Smooth muscle cell (in vitro differentiated cells): ENCODE data around the gene ZSWIM5. TPM values are rescaled to one million over a fixed set of nuclear protein-coding genes. Genes with fewer than 3 reads are reported as not detected.

Experiments
- DNase-seq: peaks from one replicate; lab custom pipeline; 2025; ENCODE audit not compliant: unreplicated experiment; lab: John Stamatoyannopoulos, UW
- H2AFZ ChIP-seq: fragments of 200-600 bp; sonication (generic); 2 replicates; pipeline ENCODE4 v1.6.0; 2016; ENCODE audit warnings: antibody characterized with exemption, low read depth, mild to moderate bottlenecking
- H3F3A ChIP-seq: fragments of 200-600 bp; sonication (generic); 2 replicates; pipeline ENCODE4 v1.6.0; 2017; ENCODE audit warnings: antibody characterized with exemption, low read depth
- H3K27ac ChIP-seq: fragments of 200-600 bp; sonication (generic); 2 replicates; pipeline ENCODE4 v1.5.1; 2016; ENCODE audit warnings: low read depth, mild to moderate bottlenecking
- H3K27me3 ChIP-seq: fragments of 200-600 bp; sonication (generic); 2 replicates; pipeline ENCODE4 v1.6.1; 2016; ENCODE audit warnings: low read depth, mild to moderate bottlenecking
- H3K36me3 ChIP-seq: fragments of 200-600 bp; sonication (generic); 2 replicates; pipeline ENCODE4 v1.5.1; 2016; ENCODE audit warnings: low read depth
- H3K4me1 ChIP-seq: fragments of 200-600 bp; sonication (generic); 2 replicates; pipeline ENCODE4 v1.5.1; 2016; ENCODE audit warnings: low read depth
- H3K4me2 ChIP-seq: fragments of 200-600 bp; sonication (generic); 2 replicates; pipeline ENCODE4 v1.6.0; 2016; ENCODE audit warnings: mild to moderate bottlenecking
- H3K4me3 ChIP-seq: fragments of 200-600 bp; sonication (generic); 2 replicates; pipeline ENCODE4 v1.5.1; 2016; ENCODE audit warnings: mild to moderate bottlenecking
- H3K79me2 ChIP-seq: fragments of 200-600 bp; sonication (generic); 2 replicates; pipeline ENCODE4 v1.6.0; 2016; ENCODE audit warnings: low read depth, mild to moderate bottlenecking
- H3K9ac ChIP-seq: fragments of 200-600 bp; sonication (generic); 2 replicates; pipeline ENCODE4 v1.6.0; 2016; ENCODE audit warnings: low read depth
- H3K9me3 ChIP-seq: fragments of 200-600 bp; sonication (generic); replicated peaks from 2 replicates; pipeline ENCODE4 v1.5.1; 2016; ENCODE audit warnings: low read depth
- H4K20me1 ChIP-seq: fragments of 200-600 bp; sonication (generic); 2 replicates; pipeline ENCODE4 v1.6.0; 2016; ENCODE audit warnings: low read depth
- CTCF ChIP-seq: fragments of 200-600 bp; sonication (generic); IDR thresholded peaks from 2 replicates; pipeline ENCODE4 v1.5.1; 2017; ENCODE audit warnings: borderline replicate concordance, mild to moderate bottlenecking, antibody characterized with exemption; ENCODE audit not compliant: insufficient read depth, poor library complexity, severe bottlenecking
- WGBS: methylation state at CpG from one replicate; pipeline ENCODE4 v1.1.7; 2016; ENCODE audit warnings: low lambda C conversion rate; 5-methylcytosine and 5-hydroxymethylcytosine counted together
- polyA plus RNA-seq: library from polyadenylated mRNA; unstranded; fragments of >200 nt; fragmentation: Nextera tagmentation; extraction: Ambion mirVana; gene quantifications from 2 replicates; pipeline ENCODE4 v1.2.1, GENCODE V29; 2016
- total RNA-seq: library from RNA; depleted of rRNA; stranded (reverse); fragments of >200 nt; gene quantifications from 2 replicates; pipeline ENCODE4 v1.2.3, GENCODE V29; 2014

ZSWIM5 gene
- total and polyA plus RNA-seq, 2 experiments from 2014 or later: 0.13 to 0.26 TPM

DNA sequence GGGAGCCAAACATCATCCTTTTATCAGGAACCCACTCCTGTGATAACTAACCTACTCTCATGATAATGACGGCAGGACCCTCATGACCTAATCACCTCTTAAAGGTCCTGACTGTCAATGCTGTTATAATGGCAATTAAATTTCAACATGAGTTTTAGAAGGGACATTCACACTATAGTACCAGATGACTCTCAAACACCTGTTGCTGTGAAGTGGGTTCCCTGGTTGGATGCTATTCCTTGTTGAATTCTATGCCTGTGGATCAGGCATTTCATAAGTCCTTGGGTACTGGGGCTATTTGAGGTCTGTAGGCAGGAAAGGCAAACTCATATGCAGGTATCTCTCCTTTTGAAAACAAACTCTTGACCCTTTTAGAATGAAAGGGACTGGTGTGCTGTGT lies 7.5 kb upstream of the ZSWIM5 start:
- Histone ChIP-seq H3K79me2 (no peaks in the 10 kb centered on the region), H3K9ac (no peak overlapping the region), H3K36me3 (no peaks in the 10 kb centered on the region), H3F3A (no peaks in the 10 kb centered on the region), H3K27ac (no peak overlapping the region), H3K27me3 (peaks cover 19% of the 10 kb centered on the region), H3K4me3 (no peak overlapping the region), H3K9me3 (no peaks in the 10 kb centered on the region), H3K4me1 (no peaks in the 10 kb centered on the region), H4K20me1 (no peaks in the 10 kb centered on the region), H3K4me2 (no peak overlapping the region), H2AFZ (no peak overlapping the region)
- DNase-seq: no peak
- 91% methylated on average over 1 of the region's 1 CpG for WGBS
- TF ChIP-seq CTCF: no peak

DNA sequence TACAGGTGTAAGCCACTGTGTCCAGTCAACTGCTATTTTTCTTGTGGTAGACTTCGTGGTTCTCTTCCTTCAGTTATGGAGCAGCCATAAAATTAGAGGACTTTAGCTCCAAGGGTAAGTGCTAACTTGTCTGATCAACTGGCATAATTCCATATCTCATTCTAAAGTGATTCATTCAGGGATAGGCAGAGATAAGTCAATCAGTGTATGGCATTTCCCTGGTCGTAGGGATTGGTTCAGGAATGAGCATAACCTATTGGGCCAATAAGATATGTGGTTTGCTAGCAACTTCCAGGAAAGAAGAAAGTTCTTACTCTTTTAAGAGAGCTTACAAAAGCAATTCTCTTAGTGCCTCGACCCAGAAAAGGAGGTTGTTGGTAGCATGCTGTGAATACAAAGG lies 4.7 kb upstream of the ZSWIM5 start:
- no peak for DNase-seq
- Histone ChIP-seq H3K79me2 (no peaks in the 10 kb centered on the region), H3K27ac (no peak overlapping the region), H3K4me1 (no peaks in the 10 kb centered on the region), H3K9ac (no peak overlapping the region), H3K27me3 (peaks cover 26% of the 10 kb centered on the region), H3K4me2 (no peak overlapping the region), H2AFZ (no peak overlapping the region), H3K4me3 (no peak overlapping the region), H4K20me1 (no peaks in the 10 kb centered on the region), H3K9me3 (no peaks in the 10 kb centered on the region), H3F3A (no peaks in the 10 kb centered on the region), H3K36me3 (no peaks in the 10 kb centered on the region)
- WGBS: 77% methylated on average over 3 of the region's 3 CpGs
- TF ChIP-seq CTCF: no peak

GRCh38 chr1:45206808-45207623 lies 611 bp upstream of the ZSWIM5 start:
- TF ChIP-seq CTCF: no peak
- H3K4me2 ChIP-seq: peak overlapping the region; percentile 91
- H3K79me2 ChIP-seq: no peaks in the 10 kb centered on the region
- H3K9ac ChIP-seq: no peak overlapping the region
- WGBS: 17% methylated on average over 18 of the region's 18 CpGs
- peak overlapping the region; percentile 72 for H2AFZ ChIP-seq
- H3K9me3 ChIP-seq: no peaks in the 10 kb centered on the region
- no peaks in the 10 kb centered on the region for H3K36me3 ChIP-seq
- H3F3A ChIP-seq: no peaks in the 10 kb centered on the region
- peaks cover 5% of the 10 kb centered on the region for H3K4me1 ChIP-seq
- peaks cover 47% of the 10 kb centered on the region for H3K27me3 ChIP-seq
- H3K4me3 ChIP-seq: peak overlapping the region; percentile 71
- no peak overlapping the region for H3K27ac ChIP-seq
- no peaks in the 10 kb centered on the region for H4K20me1 ChIP-seq
- no peak for DNase-seq
